ENCODE results near the gene KLHDC7B.

The KLHDC7B gene

DNA sequence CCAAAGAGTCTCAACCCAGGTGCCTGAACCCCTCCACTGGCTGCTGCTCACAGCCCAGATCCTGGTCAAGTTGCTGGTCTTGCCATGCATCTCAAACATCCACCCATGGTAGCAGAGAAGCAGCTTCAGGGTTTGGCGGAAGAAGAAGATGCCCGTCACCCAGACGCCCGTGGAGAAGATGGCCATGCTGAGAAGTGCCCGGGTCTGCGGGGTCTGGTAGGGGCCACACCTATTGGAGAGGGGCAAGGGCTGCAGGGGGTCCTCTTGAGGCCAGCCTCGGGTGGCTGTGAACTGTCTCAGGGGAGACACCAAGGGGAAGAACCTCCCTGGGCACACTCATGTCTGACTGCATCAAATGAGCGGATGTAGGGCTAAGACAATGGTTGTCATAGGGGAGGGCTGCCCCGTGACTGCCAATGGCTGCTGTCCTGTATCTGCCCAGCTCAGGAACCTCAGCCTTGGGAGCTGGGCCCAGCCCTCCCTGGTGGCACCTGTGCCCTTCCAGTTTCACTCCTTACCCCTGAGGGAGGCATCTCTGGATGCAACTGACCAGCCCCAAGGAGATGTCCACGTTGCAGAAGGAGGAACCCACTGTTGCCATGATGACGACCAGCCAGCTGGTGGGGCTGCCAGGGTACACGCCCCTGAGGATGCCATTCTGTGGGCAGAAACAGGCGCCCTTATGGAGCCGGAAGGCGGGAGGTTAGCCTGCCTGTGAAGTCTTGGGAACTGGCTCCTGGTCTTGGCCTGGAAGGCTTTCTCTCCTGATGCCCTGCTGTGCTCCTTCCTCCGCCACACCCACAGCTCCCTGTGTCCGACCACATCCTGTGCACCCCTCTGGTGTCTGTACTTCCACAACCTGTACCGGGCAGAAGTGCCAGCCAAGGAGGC lies 31.4 kb downstream of the KLHDC7B start:
- no peak for DNase-seq

- DNase-seq, result no peak
These were observed 31.9 kb downstream of the KLHDC7B start for GRCh38 chr22:50577697-50577986.

GRCh38 chr22:50577987-50578775 lies 32.5 kb downstream of the KLHDC7B start, which contains the start of gene CPT1B:
TSS of gene CPT1B (minus strand) at chr22:50578427. CDS start at chr22:50577915, 512 bp downstream.
- no peak for DNase-seq

GRCh38 chr22:50578776-50579310 lies 33.1 kb downstream of the KLHDC7B start:
- DNase-seq, result no peak

DNA sequence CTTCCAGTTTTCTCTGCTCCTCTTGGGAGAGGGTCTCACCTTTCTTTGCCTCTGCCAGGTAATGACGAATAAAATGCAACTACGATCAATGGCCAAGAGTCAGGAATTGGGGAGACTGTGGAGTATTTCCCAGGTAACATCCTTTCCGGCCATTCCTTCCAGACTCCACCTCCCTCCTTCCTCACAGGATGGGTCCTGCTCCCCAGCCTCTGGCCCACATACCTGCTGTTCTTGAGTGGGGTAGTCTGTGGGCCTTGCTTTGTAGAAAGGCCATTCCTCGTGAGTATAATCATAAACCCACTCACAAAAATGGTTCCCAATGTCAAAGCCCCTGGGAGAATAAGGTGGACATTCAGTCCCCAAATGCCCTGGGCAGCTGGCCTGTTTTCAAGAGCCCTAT lies 34.1 kb downstream of the KLHDC7B start:
- no peak for DNase-seq

DNA sequence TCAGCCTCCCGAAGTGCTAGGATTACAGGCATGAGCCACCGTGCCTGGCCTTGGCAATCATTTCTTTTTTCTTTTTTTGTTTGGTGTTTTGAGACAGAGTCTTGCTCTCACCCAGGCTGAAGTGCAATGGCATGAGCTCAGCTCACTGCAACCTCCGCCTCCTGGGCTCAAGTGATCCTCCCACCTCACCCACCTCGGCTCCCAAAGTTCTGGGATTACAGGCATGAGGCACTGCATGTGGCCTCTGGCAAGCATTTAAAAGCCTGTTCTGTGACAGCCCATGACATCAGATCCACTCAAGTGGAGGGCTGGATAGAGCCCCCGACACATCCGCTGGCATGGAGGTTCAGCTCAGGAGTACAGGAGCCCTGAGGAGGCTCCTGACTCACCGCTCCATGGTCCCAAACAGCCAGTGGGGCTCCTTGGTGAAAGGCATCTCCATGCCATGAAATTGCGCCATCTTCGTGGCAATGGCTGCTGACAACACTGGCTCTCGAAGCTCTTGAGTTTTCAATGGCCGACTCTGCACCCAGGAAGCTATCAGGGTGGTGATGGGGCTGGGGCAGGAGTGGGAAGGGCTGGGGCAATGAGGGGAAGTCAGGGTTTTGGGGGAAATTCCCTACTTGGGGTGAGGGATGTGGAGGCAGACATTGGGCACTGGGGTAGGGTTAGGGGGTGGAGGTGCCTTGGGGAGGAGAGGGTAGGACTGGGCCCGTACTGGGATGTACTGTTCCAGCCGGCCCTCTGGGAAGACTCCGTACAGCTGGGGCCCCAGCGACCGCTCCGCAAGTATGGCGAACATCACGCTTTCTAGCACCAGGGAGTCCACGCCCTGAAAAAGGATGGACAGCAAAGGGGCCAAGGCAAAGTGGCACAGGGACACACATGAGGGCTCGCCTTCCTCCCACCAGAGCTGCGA lies 35.6 kb downstream of the KLHDC7B start:
- no peak for DNase-seq

- no peak for DNase-seq
These were observed 36.3 kb downstream of the KLHDC7B start for GRCh38 chr22:50581950-50582492.

DNA sequence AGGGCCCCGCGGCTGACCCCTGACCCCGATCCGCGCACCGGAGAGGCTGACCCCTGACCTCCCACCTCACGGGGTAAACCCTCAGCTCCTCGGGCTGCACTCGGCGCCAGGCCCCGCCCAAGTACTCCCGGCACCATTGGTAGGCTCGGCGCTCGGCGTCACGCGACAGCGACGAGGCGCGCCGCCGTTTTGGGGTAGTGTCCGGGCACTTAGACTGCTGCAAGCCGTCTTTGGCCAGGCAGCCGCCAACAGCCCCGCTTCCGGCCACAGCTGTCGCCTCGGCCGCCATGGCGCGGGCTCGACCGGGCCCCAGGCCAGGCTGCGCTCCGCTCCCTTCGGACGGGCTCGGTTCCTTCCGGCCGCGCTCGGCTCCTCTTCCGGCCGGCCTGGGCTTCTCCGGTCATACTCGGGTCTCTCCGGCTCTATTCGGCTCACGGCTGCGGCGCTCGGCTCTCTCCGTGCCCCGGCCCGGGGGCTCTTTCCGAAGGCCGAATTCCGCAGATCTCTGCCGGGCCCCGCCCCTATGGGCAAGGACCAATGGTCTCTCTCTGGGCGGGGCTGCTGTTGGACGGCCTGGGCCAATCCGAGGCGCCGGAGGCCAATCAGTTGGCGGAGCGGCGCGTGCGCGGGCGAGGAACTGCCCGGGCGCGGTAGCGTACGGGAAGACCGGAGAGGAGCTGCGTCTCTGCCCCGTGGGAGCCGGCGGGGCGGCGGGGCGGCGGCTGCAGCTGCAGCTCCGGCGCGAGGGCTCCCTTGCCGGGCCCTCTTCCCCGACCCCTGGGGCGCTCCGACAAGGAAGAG lies 37.0 kb downstream of the KLHDC7B start, which contains the start of gene CHKB:
Gene CHKB (minus strand): TSS at position 357 of the 801 bp plus-strand sequence. CDS start 68 bp downstream, at position 289.
- peak; percentile 87 for DNase-seq

DNA sequence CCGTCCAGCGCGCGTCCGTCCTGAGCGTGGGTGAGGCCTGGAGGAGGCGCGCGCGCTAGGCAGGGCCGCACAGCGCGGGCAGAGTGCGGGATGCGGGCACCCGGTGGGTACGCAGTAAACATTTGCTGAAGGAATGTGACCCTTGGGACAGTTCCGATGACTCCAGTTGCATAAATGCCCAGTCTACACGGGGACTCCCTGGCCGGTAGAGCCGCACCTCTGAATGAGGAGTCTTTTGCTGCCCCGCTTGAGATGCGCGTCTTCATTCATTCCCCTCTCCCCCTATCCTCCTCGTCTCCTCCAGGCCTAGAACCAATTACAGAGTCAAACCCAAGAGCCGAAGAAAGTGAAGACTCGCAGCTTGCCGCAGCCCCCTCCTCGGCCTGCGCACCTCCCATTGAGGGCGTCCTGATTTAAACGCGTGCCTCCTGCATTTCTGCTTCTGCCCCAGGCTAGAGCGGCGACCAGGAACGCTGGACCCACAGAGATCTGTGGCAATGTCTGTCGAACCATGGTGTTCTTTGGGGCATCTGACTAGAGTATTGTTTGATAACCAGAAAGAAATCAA lies 37.7 kb downstream of the KLHDC7B start:
- DNase-seq, result no peak

- no peak for DNase-seq
These were observed 38.7 kb downstream of the KLHDC7B start for GRCh38 chr22:50584106-50585096.

DNA sequence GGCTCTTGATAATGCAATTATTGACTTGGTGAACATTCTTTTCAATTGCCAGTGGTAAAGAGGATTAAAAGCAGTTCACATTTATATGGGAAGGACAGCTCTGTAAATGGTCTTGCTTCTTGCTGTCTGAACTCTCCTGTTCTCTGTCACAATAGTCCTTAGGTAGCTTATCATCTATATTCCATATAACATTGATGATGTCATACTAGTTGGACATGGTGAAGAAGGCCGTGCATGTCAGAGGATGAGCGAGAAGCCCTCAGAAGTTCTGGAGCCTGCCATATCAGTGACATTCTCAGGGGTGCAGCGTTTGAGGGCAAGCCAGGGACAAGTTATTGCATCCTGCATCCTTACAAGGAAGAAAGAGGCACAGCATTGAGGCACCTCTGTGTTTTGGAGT lies 39.5 kb downstream of the KLHDC7B start:
- no peak for DNase-seq

- no peak for DNase-seq
These were observed 40.1 kb downstream of the KLHDC7B start for GRCh38 chr22:50585781-50586180.

GRCh38 chr22:50586416-50586815 lies 40.7 kb downstream of the KLHDC7B start:
- DNase-seq, result no peak

- DNase-seq, result no peak
These were observed 41.7 kb downstream of the KLHDC7B start for GRCh38 chr22:50587407-50587806.

DNA sequence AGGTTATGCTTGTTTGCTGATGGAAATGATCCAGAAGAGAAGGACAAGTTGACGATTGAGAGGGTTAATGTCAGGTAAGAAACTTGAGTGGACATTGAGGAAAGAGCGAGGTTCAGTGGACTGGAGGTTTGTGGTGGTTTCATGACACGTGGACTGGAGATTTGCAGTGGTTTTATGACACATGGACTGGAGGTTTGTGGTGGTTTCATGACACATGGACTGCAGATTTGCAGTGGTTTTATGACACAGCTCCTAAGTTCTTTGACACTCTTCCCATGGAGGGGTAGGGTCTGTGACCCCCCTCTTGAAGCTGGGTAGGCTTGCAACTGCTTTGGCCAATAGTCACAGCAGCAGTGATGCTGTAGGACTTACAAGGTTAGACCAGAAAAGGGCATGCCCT lies 49.5 kb downstream of the KLHDC7B start:
- DNase-seq, result no peak

- DNase-seq, result no peak
These were observed 51.4 kb downstream of the KLHDC7B start for GRCh38 chr22:50597097-50597496.

- no peak for DNase-seq
These were observed 54.2 kb downstream of the KLHDC7B start for GRCh38 chr22:50599816-50600455.

DNA sequence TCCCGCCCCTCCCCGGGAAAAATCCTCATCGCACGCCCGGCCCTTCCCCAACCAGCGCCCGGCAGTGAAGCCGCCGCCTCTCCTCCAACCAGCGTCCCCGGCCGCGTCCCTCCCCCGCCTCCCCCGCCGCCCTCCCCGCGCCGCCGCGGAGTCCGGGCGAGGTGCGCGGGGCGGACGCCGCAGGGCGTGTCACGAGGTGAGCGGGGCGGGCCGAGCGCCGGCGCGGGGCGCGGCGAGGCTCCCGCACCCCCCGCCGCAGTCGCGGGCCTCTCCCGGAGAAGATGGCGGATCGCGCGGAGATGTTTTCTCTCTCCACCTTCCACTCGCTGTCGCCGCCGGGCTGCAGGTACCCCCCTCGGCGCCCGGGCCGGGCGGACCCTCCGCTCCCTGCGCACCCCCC lies 54.8 kb downstream of the KLHDC7B start, which contains the start of gene MAPK8IP2:
Gene MAPK8IP2 (plus strand): TSS at position 256 of the 400 bp plus-strand sequence. CDS start 26 bp downstream, at position 282.
- DNase-seq, result no peak
